ENCODE data around the gene GANC.

- no peak for TF ChIP-seq CTCF (conservative IDR thresholded peaks at IDR 0.05; ENCODE audit: low read length)
- no peak for TF ChIP-seq EZH2phosphoT487 (IDR thresholded peaks at IDR 0.05; ENCODE audit: borderline replicate concordance, low read depth, low read length)
Observed at GRCh38 chr15:42338500-42338899, 65.5 kb downstream of the GANC start.
